Measurements from ENCODE around the gene HCN4. TPM values are rescaled to one million over a fixed set of nuclear protein-coding genes. Genes with fewer than 3 reads are reported as not detected.

Gene HCN4
- total RNA-seq, 4 donors from 2014 or later = not detected

GRCh38 chr15:73387507-73388255 lies 18.9 kb upstream of the HCN4 start:
- H3K36me3 ChIP-seq = no peaks in the 10 kb centered on the region
- TF ChIP-seq CTCF (IDR thresholded peaks at IDR 0.05 in 4 of 5, conservative IDR thresholded peaks at IDR 0.05 in 1 of 5) (no peak), POLR2A (IDR thresholded peaks at IDR 0.05) (no peak)
- in situ Hi-C loops (cut with MboI; ENCODE audit: low sequenced_read_pairs in 4 of 4) (no loop called here), intact Hi-C loops (cut with DNase I; ENCODE audit: low total_unique reads) (no loop called here)
- H3K9me3 ChIP-seq = no peaks in the 10 kb centered on the region
- ATAC-seq (no peak), DNase-seq (no peak)
- no peak overlapping the region for H3K4me3 ChIP-seq
- H3K27ac ChIP-seq = no peak overlapping the region
- H3K27me3 ChIP-seq = peaks cover 0 to 16% (median 14%) of the 10 kb centered on the region in 3 donors
- H3K4me1 ChIP-seq = no peaks in the 10 kb centered on the region

GRCh38 chr15:73386886-73387506 lies 18.2 kb upstream of the HCN4 start:
- no peaks in the 10 kb centered on the region for H3K4me1 ChIP-seq
- intact Hi-C loops (cut with DNase I; ENCODE audit: low total_unique reads) (no loop called here), in situ Hi-C loops (cut with MboI; ENCODE audit: low sequenced_read_pairs in 4 of 4) (no loop called here)
- no peak for ATAC-seq
- H3K4me3 ChIP-seq = no peak overlapping the region
- H3K27me3 ChIP-seq = peaks cover 2 to 16% (median 15%) of the 10 kb centered on the region in 3 donors
- H3K27ac ChIP-seq = no peak overlapping the region
- DNase-seq = no peak
- H3K36me3 ChIP-seq = no peaks in the 10 kb centered on the region
- TF ChIP-seq POLR2A (IDR thresholded peaks at IDR 0.05) = no peak
- TF ChIP-seq CTCF (IDR thresholded peaks at IDR 0.05 in 4 of 5, conservative IDR thresholded peaks at IDR 0.05 in 1 of 5) = no peak
- H3K9me3 ChIP-seq = no peaks in the 10 kb centered on the region

GRCh38 chr15:73386238-73386637 lies 17.5 kb upstream of the HCN4 start:
- ATAC-seq = no peak
- TF ChIP-seq POLR2A (IDR thresholded peaks at IDR 0.05) (no peak), CTCF (IDR thresholded peaks at IDR 0.05 in 4 of 5, conservative IDR thresholded peaks at IDR 0.05 in 1 of 5) (no peak)
- Histone ChIP-seq H3K27ac (no peak overlapping the region), H3K36me3 (no peaks in the 10 kb centered on the region), H3K9me3 (no peaks in the 10 kb centered on the region), H3K4me1 (no peaks in the 10 kb centered on the region), H3K4me3 (no peak overlapping the region), H3K27me3 (peaks cover 10 to 16% (median 15%) of the 10 kb centered on the region in 3 donors)
- intact Hi-C loops (cut with DNase I; ENCODE audit: low total_unique reads) = no loop called here
- in situ Hi-C loops (cut with MboI; ENCODE audit: low sequenced_read_pairs in 4 of 4) = no loop called here
- DNase-seq = no peak

GRCh38 chr15:73385205-73385604 lies 16.4 kb upstream of the HCN4 start:
- no peak for ATAC-seq
- in situ Hi-C loops (cut with MboI; ENCODE audit: low sequenced_read_pairs in 4 of 4) = no loop called here
- TF ChIP-seq CTCF (IDR thresholded peaks at IDR 0.05 in 4 of 5, conservative IDR thresholded peaks at IDR 0.05 in 1 of 5) (no peak), POLR2A (IDR thresholded peaks at IDR 0.05) (no peak)
- Histone ChIP-seq H3K4me1 (no peaks in the 10 kb centered on the region), H3K4me3 (no peak overlapping the region), H3K9me3 (no peaks in the 10 kb centered on the region), H3K27ac (no peak overlapping the region), H3K36me3 (no peaks in the 10 kb centered on the region), H3K27me3 (peaks cover 11 to 19% (median 12%) of the 10 kb centered on the region in 3 donors)
- intact Hi-C loops (cut with DNase I; ENCODE audit: low total_unique reads) = no loop called here
- no peak for DNase-seq
